GM18861 (cell line): ENCODE measurements around the gene FHAD1.

ENCODE experiments used
- ATAC-seq: cut with Tn5 transposase; IDR thresholded peaks from one replicate; pipeline ENCODE4 v1.9.1; 2021; ENCODE audit not compliant: unreplicated experiment

Gene FHAD1

DNA sequence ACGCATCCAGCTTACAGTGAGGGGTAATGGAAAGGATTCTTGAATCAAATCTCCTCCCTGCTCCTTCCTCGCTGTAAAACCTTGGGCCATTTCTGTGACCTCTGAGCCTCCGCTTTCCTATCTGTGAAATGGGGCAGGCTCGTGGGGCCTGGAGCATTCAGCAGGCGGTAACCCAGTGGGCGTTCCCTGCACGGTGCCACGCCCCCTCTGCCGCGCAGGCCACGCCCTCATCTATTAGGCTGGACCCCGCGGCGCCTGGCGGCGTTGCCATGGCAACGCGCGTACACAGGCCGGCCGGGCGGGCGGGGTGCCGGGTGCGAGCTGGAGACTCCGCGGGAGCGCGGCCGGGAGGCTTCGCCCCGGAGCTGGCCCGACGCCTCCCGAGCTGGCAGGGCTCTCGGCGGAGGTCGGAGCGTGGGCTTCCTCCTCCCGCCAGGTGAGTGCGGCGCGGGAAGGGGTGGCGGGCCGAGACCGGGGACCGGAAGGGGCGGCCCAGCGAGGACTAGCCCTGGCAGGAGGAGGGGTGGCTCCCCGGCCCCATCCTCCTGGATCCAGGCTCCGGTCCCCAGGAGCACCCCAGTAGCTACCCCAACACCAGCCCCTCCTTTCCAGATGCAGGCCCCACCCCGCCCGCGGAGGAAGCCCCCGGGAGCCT lies at the start of gene FHAD1:
Gene FHAD1 (plus strand): TSS at position 264 of the 655 bp plus-strand sequence. CDS start 4,562 bp downstream, outside the sequence.
- ATAC-seq: no peak

DNA sequence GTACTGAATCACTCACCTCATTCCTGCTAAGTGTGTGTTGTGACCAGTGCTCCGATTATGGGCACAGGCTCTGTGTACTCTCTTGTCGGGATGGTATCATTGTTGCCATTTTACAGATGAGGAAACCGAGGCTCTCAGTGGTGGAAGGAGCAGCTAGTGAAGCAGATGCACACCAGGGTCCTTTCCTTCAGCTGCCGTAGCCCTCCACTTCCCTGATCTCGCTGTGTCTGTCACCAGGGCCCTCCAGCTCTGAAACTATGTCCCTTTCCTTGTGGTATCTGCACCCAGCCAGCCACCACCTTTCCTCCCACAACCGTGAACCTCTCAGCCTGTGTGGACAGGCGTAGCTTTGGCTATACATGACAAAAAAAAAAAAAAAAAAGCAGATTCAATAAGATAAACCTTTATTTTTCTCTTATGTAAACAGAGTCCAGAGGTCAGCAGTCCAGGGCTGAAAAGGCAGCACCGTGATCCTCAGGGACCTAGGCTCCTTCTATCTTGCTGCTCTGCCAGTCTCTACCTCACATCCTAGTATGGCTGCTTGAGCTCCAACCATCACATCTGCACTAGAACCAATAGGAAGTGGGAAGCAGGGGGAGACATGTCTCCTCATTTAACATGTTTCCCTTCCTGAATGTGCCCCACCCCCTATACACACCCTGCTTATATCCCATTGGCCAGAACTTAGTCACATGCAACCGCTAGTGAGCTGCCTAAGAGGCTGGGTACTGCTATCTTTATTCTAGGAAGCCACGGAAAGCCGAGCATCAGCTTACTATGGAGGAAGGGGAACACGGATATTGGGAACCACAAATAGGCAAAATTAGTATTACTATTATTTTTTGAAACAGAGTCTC lies 49.2 kb upstream of the FHAD1 start:
- ATAC-seq: no peak

DNA sequence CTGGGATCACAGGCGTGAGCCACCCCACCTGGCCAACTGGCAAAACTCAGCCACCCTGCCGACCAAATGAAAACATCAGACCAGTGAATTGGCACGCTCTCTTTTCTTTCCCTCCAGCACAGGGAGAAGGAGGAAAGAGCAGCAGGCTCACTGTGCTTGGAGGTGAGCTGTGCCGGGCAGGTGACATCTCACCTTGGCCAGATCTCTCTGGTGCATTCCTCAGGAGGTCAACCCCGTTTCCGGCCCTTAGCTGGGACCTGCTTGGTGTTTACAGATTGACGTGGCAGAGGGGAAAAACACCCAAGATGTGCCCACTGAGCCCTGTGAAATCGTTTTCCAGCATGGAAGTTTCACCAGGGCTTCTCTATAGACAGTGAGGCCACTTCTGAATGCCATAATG lies 48.3 kb upstream of the FHAD1 start:
- ATAC-seq: no peak

DNA sequence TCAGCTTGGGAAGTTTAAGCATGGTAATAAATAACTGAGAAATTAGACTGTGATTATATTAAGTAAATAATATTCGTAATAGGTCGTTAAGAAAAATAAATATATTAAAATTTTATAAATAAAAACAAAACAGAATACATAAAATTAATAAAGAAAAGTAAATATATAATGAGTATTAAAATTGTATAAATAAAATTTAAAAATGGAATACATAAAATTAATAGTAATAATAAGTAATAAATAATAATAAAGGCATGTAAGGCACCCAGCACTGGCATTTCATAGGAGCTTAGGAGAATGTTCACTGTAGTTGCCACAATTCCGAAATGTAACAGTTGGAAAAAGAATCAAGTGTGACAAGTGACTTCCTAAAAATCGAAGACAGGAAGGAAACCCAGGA lies 45.8 kb upstream of the FHAD1 start:
- ATAC-seq: no peak

DNA sequence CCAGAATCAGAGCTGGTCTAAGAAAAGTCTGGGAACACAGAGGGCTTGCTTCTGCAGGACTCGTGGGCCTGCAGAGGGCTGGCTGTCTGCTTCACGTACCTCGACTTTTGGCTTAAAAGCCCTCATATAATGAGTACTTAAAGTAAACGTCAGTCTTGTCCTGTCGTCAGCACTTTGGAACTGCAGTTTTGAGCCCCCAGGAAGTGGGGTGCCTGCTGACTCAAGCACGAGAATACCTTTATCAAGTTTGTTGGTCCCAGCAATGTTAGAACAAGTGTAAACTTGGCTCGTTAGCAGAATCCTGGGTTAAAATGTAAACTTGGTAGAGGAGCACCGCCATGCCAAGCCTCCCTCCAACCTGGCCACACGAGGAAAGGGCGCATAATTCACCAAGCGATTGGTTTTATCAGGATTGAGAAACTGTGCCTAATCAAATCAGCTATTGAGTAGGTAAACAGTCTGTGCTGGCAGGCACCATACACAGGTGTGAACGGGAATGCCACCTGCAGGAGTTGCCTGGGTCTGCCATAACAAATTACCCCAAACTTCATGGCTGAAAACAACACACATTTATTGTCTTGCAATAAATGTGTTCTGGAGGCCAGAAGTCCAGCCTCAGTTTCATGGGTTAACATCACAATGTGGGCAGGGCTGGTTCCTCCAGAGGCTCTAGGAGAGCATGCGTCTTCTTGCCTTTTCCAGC lies 45.0 kb upstream of the FHAD1 start:
- ATAC-seq: no peak

DNA sequence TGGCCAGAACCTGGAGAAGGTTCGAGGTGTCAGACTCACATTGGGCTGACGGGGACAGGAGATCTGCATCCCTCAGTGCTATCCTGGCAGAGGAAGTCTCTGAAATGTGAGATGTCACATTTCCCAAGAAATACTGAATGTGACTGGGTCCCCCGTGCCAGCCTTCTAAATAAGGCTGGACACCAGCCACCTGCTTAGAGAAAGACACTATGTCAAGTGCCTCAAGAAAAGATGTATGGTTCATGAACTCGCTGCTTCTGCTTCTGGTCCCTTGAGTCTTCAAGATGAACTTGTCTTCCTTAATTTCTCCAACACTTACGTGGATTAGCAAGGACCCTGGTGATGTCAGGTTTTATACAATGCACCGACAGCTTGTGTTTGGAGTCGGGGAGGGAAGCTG lies 42.1 kb upstream of the FHAD1 start:
- no peak for ATAC-seq

DNA sequence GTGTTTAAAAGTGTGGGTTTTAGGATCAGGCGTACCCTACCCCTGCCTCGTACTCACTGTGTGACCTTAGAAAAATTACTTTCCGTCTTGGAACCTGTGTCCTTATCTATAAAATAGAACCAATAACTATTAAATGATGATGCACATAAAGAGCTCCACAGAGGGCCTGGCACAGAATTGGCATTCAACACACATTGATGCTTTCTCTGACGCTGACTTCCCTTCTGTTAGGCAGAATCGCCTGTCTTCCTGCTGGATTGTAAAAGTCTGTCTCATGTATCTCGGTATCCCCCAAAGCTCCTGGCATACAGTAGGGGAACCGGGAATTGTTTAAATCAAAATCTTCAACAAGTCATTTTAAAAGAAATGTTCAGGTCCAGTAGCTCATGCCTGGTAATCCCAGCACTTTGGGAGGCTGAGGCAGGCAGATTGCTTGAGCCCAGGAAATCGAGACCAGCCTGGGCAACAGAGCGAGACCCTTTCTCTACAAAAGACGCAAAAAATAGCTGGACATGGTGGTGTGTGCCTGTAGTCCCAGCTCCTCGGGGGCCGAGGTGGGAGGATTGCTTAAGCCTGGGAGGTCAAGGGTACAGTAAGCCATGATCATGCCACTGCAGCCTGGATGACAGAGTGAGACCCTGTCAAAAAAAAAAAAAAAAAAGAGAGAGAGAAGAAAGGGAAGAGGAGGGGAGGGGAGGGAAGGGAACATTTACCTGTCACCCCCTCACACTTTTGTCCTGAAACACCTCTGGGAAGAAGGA lies 41.3 kb upstream of the FHAD1 start:
- no peak for ATAC-seq

DNA sequence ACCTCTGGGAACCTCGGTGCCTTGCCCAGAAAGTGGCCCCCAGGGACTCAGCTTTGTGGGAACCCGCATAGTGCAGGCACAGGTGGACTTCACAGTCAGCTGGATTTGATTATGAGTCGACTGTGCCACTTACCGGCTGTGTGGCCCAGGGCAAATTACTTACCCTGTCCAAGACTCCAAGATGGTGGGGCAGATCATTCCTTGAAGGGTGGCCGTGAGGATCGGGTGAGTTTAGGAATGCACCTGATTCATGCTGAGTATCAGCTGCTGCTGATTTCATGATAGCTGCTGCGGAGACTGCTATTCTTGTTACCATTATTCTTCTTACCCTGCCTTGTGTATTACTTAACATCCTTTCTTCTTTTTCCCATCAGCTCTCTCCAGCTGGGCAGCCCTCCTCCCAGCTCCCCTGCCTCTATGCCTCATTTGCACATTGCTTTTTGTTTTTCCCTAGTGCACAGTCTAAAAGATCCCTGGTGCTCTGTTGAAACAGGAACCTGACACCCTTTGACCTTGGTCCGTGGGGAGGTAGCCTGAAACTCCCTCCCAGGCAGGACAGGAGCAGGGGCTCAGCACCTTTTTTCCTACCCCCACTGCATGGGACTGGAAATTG lies 40.5 kb upstream of the FHAD1 start:
- no peak for ATAC-seq

DNA sequence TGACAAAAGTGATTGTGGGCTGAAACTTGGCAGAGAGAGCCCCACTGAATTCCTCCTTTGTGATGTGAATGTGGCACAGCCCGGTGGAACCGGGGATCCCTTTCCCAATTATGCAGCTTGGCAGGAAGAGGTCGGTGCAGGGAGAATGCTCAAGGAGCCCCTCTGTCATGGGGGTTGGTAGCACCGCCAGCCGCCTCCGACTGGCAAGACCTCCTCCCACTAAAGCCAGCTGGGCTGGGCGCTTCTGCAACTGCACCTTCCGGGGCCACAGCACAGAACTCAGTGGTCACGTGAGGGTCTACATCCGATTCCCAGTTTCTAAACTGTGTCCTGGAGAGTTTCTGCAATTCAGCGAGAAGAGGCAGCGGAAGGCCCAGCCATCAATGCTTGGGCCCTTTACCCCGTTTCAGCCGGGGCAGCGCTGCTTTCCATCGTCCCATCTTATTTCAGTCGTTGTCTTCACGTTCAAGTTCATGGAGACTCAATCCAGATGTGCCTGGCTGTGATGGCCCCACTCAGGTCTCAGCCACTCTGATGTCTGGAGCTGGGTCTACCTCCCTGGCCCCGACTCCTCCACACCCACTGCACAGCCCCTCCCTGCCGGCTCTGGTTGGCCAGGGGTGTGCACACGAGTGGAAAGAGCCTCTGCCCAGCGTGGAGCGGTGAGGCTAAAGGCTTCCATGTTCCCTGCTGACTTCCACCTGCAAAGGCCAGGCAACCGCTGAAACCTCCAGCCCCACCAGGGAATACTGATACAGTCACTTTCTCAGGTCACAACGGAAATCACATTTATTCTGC lies 39.8 kb upstream of the FHAD1 start:
- ATAC-seq: no peak

DNA sequence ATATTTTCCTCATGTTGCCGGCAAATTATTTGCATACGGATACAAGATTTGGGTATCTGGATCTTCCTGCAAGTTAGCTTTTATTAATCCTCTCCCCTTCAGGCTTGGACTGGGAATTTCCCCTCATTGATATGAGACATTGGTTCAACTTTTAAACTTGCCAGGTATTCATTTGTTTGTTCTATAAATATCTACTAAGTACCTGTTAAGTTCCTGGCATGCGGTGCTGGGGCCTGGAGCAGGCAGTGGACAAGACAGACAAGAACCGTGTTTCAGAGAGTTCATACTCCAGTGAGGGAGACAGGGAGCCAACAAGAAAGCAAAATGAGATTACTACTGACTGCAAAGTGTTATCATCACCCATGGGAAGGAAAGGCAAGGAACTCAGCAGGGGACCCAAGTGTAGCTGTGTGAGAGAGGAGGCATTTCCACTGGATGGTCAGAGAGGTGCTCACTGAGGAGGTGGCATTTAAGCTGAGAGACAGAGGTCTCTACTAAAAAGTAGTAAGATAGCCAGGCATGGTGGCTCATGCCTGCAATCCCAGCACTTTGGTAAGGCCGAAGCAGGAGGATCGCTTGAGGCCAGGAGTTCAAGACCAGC lies 39.1 kb upstream of the FHAD1 start:
- ATAC-seq: no peak

DNA sequence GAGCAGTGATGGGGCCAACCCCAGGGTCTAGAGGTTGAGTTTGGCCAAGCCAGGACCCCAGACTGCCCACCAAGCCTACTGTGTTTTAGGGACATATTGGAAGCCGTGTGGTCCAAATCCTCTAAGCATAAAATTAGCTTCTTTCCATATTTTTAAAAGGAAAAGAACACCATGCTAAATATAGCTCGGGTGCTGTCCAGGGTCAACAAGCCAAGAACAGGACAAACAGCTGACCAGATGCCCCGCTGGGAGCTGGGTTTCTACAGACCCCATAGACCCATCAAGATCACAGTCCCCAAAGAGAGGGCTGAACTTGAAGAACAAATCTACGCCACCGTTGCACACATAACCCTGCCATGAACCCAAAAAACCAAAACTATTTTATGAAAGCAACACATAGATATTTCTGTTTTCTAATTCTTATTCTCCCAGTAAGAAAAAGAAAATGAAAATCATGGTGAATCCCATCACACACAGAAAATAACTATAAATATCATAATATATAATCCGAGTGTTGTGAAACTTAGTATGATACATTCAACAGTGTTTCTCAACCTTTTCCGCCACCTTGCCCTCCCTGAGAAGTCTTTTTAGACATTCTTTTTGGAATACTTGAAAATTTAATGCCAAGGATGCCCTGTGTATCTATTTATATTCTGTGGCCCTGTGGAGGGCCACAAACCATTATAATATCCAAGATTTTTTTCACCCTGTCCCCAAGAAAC lies 36.2 kb upstream of the FHAD1 start:
- ATAC-seq: no peak

DNA sequence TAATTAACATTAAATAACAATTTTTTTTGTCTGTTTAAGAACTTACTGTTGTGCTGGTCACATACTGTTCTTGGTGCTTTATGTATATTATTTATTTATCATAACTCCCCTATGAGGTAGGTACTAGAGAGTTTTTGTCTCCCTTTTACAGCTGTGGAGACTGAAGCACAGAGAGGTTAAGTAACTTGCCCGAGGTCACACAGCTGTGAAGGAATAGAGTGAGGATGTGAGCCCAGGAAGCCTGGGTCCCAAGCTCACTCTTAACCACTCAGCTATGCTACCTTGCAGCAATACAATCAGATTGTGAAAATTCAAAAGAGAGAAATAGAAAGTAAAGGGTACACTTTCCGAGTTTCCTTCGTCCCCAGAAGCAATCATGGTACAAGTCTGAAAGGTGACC lies 35.6 kb upstream of the FHAD1 start:
- ATAC-seq: no peak

DNA sequence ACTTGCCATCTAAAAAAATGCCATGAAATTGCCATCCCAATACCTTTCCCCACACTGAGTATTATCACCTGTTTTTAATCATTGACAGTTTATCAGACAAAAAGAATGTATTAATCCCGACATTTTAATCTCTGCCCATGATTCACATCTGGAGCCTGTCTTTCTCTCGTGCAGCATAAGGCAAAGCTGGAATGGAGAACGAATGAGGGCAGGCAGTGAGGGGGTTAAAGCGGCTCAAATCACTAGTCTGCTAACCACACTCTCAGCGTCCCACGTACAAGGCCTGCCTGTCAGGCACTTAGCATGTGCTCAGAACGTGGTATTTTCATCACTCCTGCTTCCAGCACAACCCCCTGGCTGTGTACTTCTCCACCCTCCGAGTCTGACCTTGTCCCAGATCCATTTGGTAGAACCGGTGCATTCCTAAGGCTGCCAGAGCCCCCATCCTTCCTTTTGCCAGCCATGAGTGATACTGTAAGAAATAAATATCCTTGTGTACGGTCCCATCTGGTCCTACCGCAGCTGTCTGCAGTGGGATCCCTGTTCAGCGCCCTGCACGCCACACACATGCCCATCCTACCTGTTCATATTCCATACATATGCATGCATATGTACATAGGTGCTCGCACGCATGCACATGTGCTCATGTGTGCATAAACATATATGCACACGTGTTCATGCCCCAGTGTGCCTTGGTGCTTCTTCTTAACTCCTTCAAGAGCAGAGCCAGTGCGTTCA lies 34.6 kb upstream of the FHAD1 start:
- no peak for ATAC-seq

DNA sequence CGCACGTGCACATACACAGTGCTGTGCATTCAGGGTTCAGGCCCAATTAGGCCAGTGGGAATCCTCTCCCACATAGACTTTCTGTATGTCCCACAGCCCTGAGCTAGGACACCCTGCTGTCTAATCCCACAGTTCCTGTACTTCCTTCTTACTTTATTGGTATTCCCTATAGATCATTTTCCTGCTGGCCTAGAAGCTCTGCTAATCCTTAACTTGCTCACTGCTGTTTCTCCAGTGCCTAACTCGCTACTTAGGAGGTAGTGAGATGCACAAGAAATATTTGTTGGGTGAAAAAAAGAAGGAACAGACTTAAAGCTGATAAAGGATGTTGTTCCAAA lies 34.1 kb upstream of the FHAD1 start:
- no peak for ATAC-seq

DNA sequence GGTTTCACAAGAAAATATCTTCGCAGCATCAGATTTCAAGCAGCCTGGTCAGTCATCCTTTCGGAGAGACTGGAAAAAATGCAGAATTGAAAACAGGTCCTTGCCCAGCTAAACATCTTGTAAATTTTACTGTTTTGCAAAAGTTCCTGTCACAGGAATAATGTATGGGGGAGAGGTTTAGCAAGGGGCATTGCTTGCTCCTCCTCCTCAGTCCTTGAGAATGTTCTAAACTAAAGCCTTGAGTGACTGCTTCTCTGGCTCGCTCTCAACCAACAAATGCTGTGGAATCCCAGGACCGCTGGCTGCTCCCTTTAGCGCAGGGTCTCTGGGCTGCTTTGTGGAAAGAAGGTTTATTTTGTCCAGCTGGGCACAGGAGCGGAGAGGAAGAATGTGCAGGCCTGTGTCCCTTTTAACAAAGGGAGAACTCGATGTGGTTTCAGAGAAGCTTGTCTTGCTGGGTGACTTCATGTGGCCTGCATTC lies 33.6 kb upstream of the FHAD1 start:
- no peak for ATAC-seq

DNA sequence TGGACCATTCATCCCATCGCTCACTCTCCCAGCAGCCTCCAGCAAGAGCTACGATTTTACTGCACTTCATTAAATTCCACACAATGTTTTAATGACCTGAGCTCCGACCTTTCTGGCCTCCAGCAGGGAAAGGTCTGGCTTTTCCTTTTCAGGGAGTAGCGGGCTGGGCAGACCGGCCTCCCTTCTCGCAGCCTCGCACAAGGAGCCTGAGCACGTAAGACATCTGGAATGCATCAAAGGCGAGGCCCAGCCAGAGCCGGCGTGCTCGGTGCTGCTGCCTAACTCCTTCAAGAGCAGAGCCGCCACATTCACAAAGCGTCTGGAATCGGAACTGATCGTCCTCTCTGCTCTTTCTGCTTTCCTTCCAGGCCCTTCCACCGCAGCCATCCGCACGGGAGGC lies 32.5 kb upstream of the FHAD1 start:
- no peak for ATAC-seq

DNA sequence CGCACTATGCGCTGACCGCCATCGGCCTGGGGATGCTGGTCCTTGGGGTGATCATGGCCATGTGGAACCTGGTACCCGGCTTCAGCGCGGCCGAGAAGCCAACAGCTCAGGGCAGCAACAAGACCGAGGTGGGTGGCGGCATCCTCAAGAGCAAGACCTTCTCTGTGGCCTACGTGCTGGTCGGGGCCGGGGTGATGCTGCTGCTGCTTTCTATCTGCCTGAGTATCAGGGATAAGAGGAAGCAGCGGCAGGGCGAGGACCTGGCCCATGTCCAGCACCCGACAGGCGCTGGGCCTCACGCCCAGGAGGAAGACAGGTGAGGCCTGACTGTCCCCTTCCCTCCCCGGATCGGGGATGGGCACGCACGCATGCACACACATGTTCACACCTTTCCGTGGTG lies 31.9 kb upstream of the FHAD1 start:
- no peak for ATAC-seq

DNA sequence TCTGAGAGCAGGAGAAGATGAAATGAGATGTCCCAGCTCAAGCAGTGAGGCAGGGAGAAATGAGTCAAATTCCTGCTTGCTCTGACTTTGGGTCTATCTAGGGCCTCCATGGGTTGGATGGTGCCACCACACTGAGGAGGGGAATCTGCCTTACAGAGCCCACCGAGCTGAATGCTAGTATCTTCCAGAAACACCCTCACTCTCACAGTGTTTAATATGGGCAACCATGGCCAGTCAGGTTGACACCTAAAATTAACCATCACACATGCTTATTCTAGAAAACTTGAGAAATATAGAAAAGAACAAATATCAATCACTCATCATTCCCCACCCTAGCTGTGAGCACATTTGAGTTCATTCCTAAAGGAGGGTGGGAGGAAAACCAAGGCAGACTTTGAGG lies 29.4 kb upstream of the FHAD1 start:
- no peak for ATAC-seq
